HG03196 (cell line): ENCODE data around the gene CLK4.
"Not testable (repeated sequence)": the region's sequence is repeated elsewhere in the genome, so short reads cannot be mapped to it uniquely, and the experiment has no call there.

ENCODE experiments used
- ATAC-seq: cut with Tn5 transposase; IDR thresholded peaks from one replicate; pipeline ENCODE4 v1.9.1; 2021; ENCODE audit not compliant: unreplicated experiment

The CLK4 gene

GRCh38 chr5:178587763-178588611, 38.9 kb downstream of the CLK4 start:
- ATAC-seq = no peak

GRCh38 chr5:178586396-178586795, 40.5 kb downstream of the CLK4 start:
- no peak for ATAC-seq

GRCh38 chr5:178585421-178585820, 41.4 kb downstream of the CLK4 start:
- not testable (repeated sequence) for ATAC-seq

- ATAC-seq = no peak
These were observed 43.6 kb downstream of the CLK4 start for GRCh38 chr5:178583279-178583678.

- ATAC-seq = no peak
These were observed 44.6 kb downstream of the CLK4 start for GRCh38 chr5:178582291-178582690.

GRCh38 chr5:178581621-178582020, 45.2 kb downstream of the CLK4 start:
- ATAC-seq = no peak

GRCh38 chr5:178580271-178580955, 46.4 kb downstream of the CLK4 start:
- ATAC-seq = no peak

- no peak for ATAC-seq
These were observed 48.9 kb downstream of the CLK4 start for GRCh38 chr5:178577944-178578343.

GRCh38 chr5:178577376-178577839, 49.4 kb downstream of the CLK4 start:
- ATAC-seq = no peak

GRCh38 chr5:178576591-178577351, 50.1 kb downstream of the CLK4 start:
- ATAC-seq = no peak

- no peak for ATAC-seq
These were observed 53.6 kb downstream of the CLK4 start for GRCh38 chr5:178573216-178573615.

GRCh38 chr5:178572617-178573016, 54.2 kb downstream of the CLK4 start:
- ATAC-seq = no peak

GRCh38 chr5:178569485-178569884, 57.4 kb downstream of the CLK4 start:
- no peak for ATAC-seq

GRCh38 chr5:178564811-178565550, 61.9 kb downstream of the CLK4 start:
- ATAC-seq = no peak

GRCh38 chr5:178564397-178564796, 62.5 kb downstream of the CLK4 start:
- ATAC-seq = no peak

GRCh38 chr5:178563621-178564020, 63.2 kb downstream of the CLK4 start:
- ATAC-seq = no peak

- ATAC-seq = no peak
These were observed 65.0 kb downstream of the CLK4 start for GRCh38 chr5:178561746-178562264.

GRCh38 chr5:178560911-178561310, 65.9 kb downstream of the CLK4 start:
- ATAC-seq = no peak

GRCh38 chr5:178557416-178557815, 69.4 kb downstream of the CLK4 start:
- no peak for ATAC-seq

GRCh38 chr5:178555771-178556211, 71.1 kb downstream of the CLK4 start:
- ATAC-seq = no peak
